SU-DHL-6 (cell line): ENCODE data around the gene FOXE1.

ENCODE experiments used
- H2AFZ ChIP-seq: fragments of 200-600 bp; sonication (generic); 2 replicates; pipeline ENCODE4 v1.6.1; 2014; ENCODE audit warnings: low read depth, mild to moderate bottlenecking, moderate library complexity, mixed read lengths, antibody characterized with exemption, low read length; ENCODE audit not compliant: severe bottlenecking
- H3F3A ChIP-seq: fragments of 200-600 bp; shearing (Covaris generic); 2 replicates; pipeline ENCODE4 v1.6.0; 2016; ENCODE audit warnings: antibody characterized with exemption, mild to moderate bottlenecking; ENCODE audit not compliant: insufficient read depth
- H3K27ac ChIP-seq: fragments of 200-600 bp; sonication (generic); 2 replicates; pipeline ENCODE4 v1.5.1; 2016; ENCODE audit warnings: low read depth, mild to moderate bottlenecking, low read length, moderate library complexity, mixed read lengths
- H3K27me3 ChIP-seq: fragments of 200-600 bp; sonication (generic), shearing (Covaris generic); 2 replicates; pipeline ENCODE4 v1.6.0; 2014; ENCODE audit warnings: mild to moderate bottlenecking, low read length
- H3K36me3 ChIP-seq: fragments of 200-600 bp; sonication (generic); 2 replicates; pipeline ENCODE4 v1.6.1; 2014; ENCODE audit warnings: mild to moderate bottlenecking, low read length, mixed read lengths
- H3K4me2 ChIP-seq: fragments of 300-600, 200-600 bp; shearing (Covaris generic), sonication (generic); 2 replicates; pipeline ENCODE4 v1.6.0; 2014; ENCODE audit warnings: low read length, low read depth, mild to moderate bottlenecking; ENCODE audit not compliant: poor library complexity, severe bottlenecking
- H3K4me3 ChIP-seq: fragments of 200-600 bp; sonication (generic); 2 replicates; pipeline ENCODE4 v1.5.1; 2014; ENCODE audit warnings: antibody characterized with exemption, low read length, mild to moderate bottlenecking, mixed read lengths; ENCODE audit not compliant: insufficient read depth, poor library complexity, severe bottlenecking
- H3K79me2 ChIP-seq: fragments of 200-600 bp; sonication (generic); 2 replicates; pipeline ENCODE4 v1.6.1; 2014; ENCODE audit warnings: mild to moderate bottlenecking, low read length, moderate library complexity; ENCODE audit not compliant: insufficient read depth
- H3K9ac ChIP-seq: fragments of 200-600 bp; sonication (generic); 2 replicates; pipeline ENCODE4 v1.7.0; 2014; ENCODE audit warnings: mild to moderate bottlenecking, low read length
- H3K9me2 ChIP-seq: fragments of 200-600 bp; sonication (generic); replicated peaks from 2 replicates; pipeline ENCODE4 v1.6.1; 2014; ENCODE audit warnings: low read length; ENCODE audit not compliant: insufficient read depth
- H3K9me3 ChIP-seq: fragments of 200-600 bp; sonication (generic); 2 replicates; pipeline ENCODE4 v1.6.1; 2014; ENCODE audit warnings: low read length, mixed read lengths; ENCODE audit not compliant: insufficient read depth
- H4K20me1 ChIP-seq: fragments of 200-600 bp; sonication (generic); 2 replicates; pipeline ENCODE4 v1.6.1; 2014; ENCODE audit warnings: low read depth, mild to moderate bottlenecking, antibody characterized with exemption, low read length, moderate library complexity, mixed read lengths
- EZH2phosphoT487 ChIP-seq: fragments of 200-600 bp; sonication (generic), shearing (Covaris generic); conservative IDR thresholded peaks from 2 replicates; pipeline ENCODE4 v1.6.1; 2018; ENCODE audit warnings: mild to moderate bottlenecking, antibody characterized with exemption, low read length, moderate library complexity, mixed read lengths
- TF ChIP-seq, protein P1 (sequence below): fragments of 200-600 bp; sonication (generic); IDR thresholded peaks from one replicate; pipeline ENCODE4 v1.5.1; 2017; ENCODE audit warnings: antibody characterized with exemption, mild to moderate bottlenecking, low read length, moderate library complexity; ENCODE audit not compliant: insufficient read depth, poor library complexity, severe bottlenecking

Gene FOXE1

DNA sequence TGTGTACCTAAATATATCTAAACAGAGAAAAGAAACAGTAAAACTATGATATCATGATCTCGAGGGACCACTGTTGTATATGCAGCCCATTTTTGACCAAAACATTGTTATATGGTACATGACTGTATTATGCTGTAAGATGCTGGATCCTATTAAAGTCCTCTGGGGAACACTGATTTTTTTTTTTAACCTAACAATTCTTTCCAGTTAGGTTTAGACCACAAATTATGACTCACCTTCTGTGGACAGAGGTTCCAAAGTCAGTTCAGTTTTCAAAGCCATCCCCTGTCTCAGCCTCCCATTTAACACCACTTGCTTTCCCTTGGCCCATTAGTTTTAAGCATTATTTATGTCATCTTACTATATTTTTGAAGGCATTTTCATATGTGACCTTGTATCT, 42.2 kb downstream of the FOXE1 start:
- Histone ChIP-seq H3F3A (no peaks in the 10 kb centered on the region), H3K79me2 (no peaks in the 10 kb centered on the region), H3K4me2 (no peak overlapping the region), H3K4me3 (no peak overlapping the region), H2AFZ (no peak overlapping the region), H3K36me3 (no peaks in the 10 kb centered on the region), H3K9me2 (no peaks in the 10 kb centered on the region), H4K20me1 (no peaks in the 10 kb centered on the region), H3K9ac (no peak overlapping the region), H3K9me3 (no peaks in the 10 kb centered on the region), H3K27me3 (no peaks in the 10 kb centered on the region), H3K27ac (no peak overlapping the region)
- TF ChIP-seq, protein P1, sequence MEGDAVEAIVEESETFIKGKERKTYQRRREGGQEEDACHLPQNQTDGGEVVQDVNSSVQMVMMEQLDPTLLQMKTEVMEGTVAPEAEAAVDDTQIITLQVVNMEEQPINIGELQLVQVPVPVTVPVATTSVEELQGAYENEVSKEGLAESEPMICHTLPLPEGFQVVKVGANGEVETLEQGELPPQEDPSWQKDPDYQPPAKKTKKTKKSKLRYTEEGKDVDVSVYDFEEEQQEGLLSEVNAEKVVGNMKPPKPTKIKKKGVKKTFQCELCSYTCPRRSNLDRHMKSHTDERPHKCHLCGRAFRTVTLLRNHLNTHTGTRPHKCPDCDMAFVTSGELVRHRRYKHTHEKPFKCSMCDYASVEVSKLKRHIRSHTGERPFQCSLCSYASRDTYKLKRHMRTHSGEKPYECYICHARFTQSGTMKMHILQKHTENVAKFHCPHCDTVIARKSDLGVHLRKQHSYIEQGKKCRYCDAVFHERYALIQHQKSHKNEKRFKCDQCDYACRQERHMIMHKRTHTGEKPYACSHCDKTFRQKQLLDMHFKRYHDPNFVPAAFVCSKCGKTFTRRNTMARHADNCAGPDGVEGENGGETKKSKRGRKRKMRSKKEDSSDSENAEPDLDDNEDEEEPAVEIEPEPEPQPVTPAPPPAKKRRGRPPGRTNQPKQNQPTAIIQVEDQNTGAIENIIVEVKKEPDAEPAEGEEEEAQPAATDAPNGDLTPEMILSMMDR, result no peak

- Histone ChIP-seq H3K4me2 (no peak overlapping the region), H3K9ac (no peak overlapping the region), H3K27ac (no peak overlapping the region), H3K9me2 (no peaks in the 10 kb centered on the region), H2AFZ (no peak overlapping the region), H3K79me2 (no peaks in the 10 kb centered on the region), H3K27me3 (no peaks in the 10 kb centered on the region), H3K36me3 (no peaks in the 10 kb centered on the region), H3F3A (no peaks in the 10 kb centered on the region), H3K9me3 (no peaks in the 10 kb centered on the region), H4K20me1 (no peaks in the 10 kb centered on the region), H3K4me3 (no peak overlapping the region)
- TF ChIP-seq EZH2phosphoT487, result no peak
- TF ChIP-seq, protein P1, result no peak
These were observed 42.8 kb downstream of the FOXE1 start for GRCh38 chr9:97895695-97896332.

- no peaks in the 10 kb centered on the region for H3F3A ChIP-seq
- H3K36me3 ChIP-seq, result no peaks in the 10 kb centered on the region
- H3K9me2 ChIP-seq, result no peaks in the 10 kb centered on the region
- peaks cover under 1% of the 10 kb centered on the region; the same call in 1 of the 2 replicates for H3K79me2 ChIP-seq
- H4K20me1 ChIP-seq, result no peaks in the 10 kb centered on the region
- H3K9ac ChIP-seq, result no peak overlapping the region
- no peak overlapping the region for H3K4me3 ChIP-seq
- H3K27ac ChIP-seq, result no peak overlapping the region
- no peak overlapping the region for H3K4me2 ChIP-seq
- no peak overlapping the region for H2AFZ ChIP-seq
- no peaks in the 10 kb centered on the region for H3K27me3 ChIP-seq
- TF ChIP-seq, protein P1, result no peak
- TF ChIP-seq EZH2phosphoT487, result no peak
- H3K9me3 ChIP-seq, result no peaks in the 10 kb centered on the region
These were observed 47.2 kb downstream of the FOXE1 start for GRCh38 chr9:97900103-97900737.
